Adipose tissue (tissue), 3 donors: ENCODE measurements around the gene CNOT4. TPM values are rescaled to one million over a fixed set of nuclear protein-coding genes. Genes with fewer than 3 reads are reported as not detected.

Experiments
- H3K27ac ChIP-seq: one replicate; pipeline ENCODE4 v1.5.1; 2013; ENCODE audit warnings: low read depth, low read length
- WGBS, 3 donors: extraction: QIAGEN DNeasy Blood & Tissue Kit; methylation state at CpG; one replicate each; pipeline ENCODE4 v1.1.7; 2013; 5-methylcytosine and 5-hydroxymethylcytosine counted together
- polyA plus RNA-seq, 3 donors: library from polyadenylated mRNA; stranded (reverse); fragments of 200-250 nt; gene quantifications; one replicate each; pipeline ENCODE4 v1.2.3, GENCODE V29; 2013
- donor health status: healthy with polysubstance abuse.
- donor health status: Bipolar disorder and iron deficiency.
- donor health status: healthy.

The CNOT4 gene
- polyA plus RNA-seq: 1 to 10 TPM; 3.8 to 7.6 (median 6.7) TPM

- WGBS, 3 donors: 0 to 1% (median 0%) methylated on average over 53 to 55 of the region's 55 CpGs
- peak within 1 kb of the TSS; percentile 38 for H3K27ac ChIP-seq
These were observed at the start of gene CNOT4 for GRCh38 chr7:135509839-135510591. CNOT4 (minus strand) TSS chr7:135510102; CDS start chr7:135438331, 71,771 bp downstream.

DNA sequence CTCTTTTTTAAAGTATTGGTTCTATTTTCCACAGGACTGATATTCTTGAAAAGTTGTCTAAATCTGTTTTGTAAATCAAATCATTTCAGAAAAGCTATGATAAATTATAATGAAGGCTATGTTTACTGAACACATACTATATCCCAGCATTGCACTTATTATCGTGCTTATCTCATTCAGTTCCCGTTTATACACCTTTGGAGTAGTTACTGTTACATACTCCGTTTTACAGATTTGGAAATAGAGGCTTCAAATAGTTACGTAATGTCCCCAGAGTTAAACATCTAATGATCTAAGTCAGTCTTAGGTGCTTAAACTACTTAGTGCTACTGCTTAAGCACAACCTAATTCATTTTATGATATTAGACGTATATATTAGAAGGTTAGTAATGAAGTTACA, 49.0 kb upstream of the CNOT4 start:
- H3K27ac ChIP-seq: no peak overlapping the region
- 44 to 51% (median 48%) methylated on average over 5 of the region's 5 CpGs for WGBS, 3 donors

DNA sequence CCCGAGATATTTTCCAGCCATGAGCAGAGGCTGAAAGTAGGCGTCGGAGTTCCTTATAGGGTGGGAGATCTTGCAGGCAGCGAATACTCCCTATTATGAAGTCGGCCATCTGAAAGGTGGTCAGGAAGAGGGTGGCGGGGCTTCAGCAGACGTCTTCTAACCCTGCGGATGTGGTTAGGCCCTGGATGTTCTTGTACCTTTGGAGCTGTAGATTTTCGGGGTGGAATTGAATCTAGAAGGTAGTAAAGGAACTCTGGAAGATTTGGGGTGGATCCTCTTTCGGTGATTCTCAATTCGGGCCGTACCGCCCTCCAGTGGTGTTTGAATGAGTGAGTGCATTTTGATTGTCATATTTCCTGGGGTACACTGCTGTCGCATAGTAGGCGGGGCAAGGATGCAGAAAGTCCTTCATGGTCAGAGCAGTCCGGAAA, 48.5 kb upstream of the CNOT4 start:
- peak overlapping the region; percentile 94 for H3K27ac ChIP-seq
- WGBS, 3 donors: 0 to 1% (median 0%) methylated on average over 16 of the region's 16 CpGs

DNA sequence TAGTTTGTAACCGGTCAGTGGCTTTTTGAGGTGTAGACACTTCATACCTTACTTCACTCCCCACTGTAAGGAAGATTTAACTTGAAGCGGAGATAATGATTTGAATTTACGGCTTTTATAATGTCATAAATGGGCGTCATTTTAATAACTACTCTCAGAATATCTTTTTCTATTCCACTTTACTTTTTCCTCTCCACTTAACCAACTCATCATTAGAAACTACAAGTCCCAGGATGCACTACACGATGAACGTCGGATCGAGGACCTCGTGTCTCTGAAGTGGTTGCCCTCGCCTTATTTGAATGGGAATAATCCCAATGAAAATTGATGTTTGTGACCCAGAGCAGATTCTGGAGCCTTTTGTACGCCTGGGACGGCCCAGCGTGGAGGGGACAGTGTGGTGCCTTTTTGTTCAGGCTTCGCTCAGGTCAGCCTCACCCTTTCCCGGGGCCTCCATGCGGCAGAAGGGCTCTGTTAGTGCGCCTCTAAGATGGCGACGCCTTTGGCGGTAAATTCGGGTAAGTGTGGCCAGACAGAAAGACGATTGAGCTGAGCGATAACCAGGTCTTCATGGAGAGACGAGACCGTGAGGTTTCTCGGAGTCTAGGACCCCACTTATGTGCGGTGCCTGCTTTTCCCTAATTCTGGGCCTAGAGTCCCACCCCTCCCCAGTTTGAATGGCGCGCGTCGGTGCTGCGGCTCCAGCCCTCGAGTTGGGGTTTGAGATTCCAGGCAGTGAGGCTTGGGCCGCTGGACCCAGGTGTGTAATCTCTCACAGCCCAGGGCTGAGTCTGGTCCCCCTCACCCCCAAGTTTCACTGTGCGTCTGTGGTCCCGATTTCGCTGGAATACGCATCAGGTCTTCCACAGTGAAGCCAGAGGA, 47.8 kb upstream of the CNOT4 start, which contains the start of gene NUP205:
Gene NUP205 (plus strand): TSS at position 463 of the 882 bp plus-strand sequence. CDS start 28 bp downstream, at position 491.
- peak within 1 kb of the TSS; percentile 94 for H3K27ac ChIP-seq
- WGBS, 3 donors: 3% methylated on average over 38 of the region's 38 CpGs

GRCh38 chr7:135553346-135553745, 43.4 kb upstream of the CNOT4 start:
- 80 to 87% (median 84%) methylated on average over 3 of the region's 3 CpGs for WGBS, 3 donors
- no peak overlapping the region for H3K27ac ChIP-seq

DNA sequence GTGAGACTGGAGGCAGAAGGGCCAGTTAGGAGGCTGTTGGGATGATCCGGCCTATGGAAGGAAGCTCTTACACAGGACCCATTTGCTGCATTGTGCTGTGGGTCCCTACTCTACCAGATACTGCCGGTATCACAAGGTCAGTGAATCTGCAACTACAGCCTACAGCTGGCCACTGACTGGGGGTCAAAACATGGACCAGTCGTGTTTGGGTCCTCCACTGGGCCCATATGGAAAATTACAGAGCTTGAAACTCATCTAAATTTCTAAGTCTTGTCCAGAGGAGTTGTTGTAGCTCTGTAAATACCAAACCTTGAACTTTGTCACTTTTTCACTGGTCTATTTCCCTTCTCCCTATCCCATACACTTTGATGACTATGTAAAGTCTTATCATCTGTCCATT, 42.2 kb upstream of the CNOT4 start:
- 53 to 75% (median 59%) methylated on average over 3 of the region's 3 CpGs for WGBS, 3 donors
- no peak overlapping the region for H3K27ac ChIP-seq

GRCh38 chr7:135550196-135550595, 40.3 kb upstream of the CNOT4 start:
- WGBS, 3 donors: 66 to 80% (median 75%) methylated on average over 7 of the region's 7 CpGs
- no peak overlapping the region for H3K27ac ChIP-seq

DNA sequence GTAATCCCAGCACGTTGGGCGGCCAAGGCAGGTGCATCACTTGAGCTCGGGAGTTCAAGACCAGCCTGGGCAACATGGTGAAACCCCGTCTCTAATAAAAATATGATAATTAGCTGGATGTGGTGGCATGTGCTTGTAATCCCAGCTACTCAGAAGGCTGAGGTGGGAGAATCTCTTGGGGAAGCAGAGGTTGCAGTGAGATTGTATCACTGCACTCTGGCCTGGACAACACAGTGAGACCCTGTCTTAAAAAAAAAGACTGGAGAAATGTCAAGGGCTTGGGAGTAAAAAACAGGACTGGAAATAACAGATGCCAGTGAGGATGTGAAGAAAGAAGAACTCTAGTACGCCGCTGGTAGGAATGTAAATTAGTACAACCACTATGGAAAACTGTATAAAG, 31.1 kb upstream of the CNOT4 start:
- 92 to 95% (median 94%) methylated on average over 6 of the region's 6 CpGs for WGBS, 3 donors
- no peak overlapping the region for H3K27ac ChIP-seq

DNA sequence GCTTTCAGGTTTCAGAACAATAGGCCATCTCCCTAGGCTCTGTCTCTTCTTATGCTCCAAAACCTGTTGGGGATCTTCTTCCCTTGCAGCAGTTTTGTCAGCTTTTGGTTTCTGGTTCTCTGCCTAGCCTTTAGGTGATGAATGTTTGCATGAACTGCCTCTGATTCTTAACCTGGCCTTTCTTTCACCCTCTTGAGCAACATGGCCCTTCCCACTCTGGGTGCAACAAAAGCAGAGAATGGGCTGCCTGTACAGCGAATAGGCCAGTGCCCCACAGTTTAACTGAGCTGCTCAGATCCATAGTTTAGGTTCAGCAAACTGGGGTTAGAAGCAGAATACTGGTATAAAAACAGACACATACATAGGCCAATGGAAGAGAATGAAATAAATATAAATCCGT, 29.7 kb upstream of the CNOT4 start:
- no peak overlapping the region for H3K27ac ChIP-seq
- WGBS, 3 donors: 88 to 93% (median 93%) methylated on average over 2 of the region's 2 CpGs

DNA sequence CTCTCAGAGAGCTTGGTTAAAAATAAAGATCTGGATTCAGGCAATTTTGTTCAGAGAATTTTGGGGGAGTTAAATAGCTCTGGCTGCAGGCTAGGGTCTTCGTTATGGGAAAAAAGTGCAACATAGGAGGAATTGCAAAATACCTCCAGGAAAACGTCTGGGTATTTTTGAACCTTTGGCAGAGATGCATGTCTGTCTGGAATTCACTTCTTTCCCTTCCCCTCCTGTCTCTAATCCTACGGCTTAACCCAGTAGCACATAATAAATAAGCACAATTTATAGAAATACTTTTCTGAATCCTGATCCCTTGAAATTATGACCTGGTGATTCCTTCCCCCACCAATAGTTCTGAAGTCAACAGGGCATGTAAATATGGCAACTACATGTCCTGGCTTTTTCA, 28.5 kb upstream of the CNOT4 start:
- H3K27ac ChIP-seq: no peak overlapping the region
- WGBS, 3 donors: 28 to 40% (median 32%) methylated on average over 3 of the region's 3 CpGs

- no peak overlapping the region for H3K27ac ChIP-seq
These were observed 28.0 kb upstream of the CNOT4 start for GRCh38 chr7:135537905-135538304.

DNA sequence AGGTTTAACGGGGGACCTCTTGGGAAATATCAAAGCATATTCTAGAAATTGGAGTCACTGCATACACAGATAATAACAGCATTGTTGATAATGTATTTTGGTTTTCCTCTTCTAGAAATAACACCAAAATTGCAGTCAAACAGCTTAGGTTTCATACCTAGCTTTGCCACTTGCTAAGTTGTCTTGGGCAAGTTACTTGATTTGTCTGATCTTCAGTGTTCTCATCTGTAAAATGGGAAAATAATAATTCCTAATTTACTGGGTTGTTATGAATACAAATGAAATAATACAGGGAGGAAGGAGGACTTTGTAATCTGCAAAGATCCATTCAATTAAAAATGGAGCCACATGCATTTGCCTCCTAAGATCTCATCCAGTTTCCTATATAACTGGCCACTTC, 27.6 kb upstream of the CNOT4 start:
- 86 to 91% (median 89%) methylated on average over 1 of the region's 1 CpG for WGBS, 3 donors

GRCh38 chr7:135536150-135536549, 26.2 kb upstream of the CNOT4 start:
- H3K27ac ChIP-seq: no peak overlapping the region
- 48 to 67% (median 53%) methylated on average over 7 of the region's 7 CpGs for WGBS, 3 donors

More for the DNA sequence above, 27.6 kb upstream of the CNOT4 start:
- no peak overlapping the region for H3K27ac ChIP-seq

DNA sequence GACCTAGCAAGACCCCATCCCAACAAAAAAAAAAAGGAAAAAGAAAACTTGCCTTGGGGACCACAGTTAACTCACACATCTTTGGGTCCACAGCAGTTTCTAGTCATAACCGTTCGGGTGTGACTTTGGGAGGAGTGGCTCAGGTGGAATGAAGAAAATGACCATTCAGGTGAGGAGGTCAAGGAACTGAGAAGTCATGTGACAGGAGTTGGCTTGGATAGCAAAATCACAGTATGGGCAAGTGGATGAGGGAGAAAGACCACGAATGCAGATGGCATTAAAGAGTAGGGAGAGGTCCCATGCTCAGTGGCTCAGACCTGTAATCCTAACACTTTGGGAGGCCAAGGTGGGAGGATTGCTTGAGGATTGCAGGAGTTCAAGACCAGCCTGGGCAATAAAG, 17.1 kb upstream of the CNOT4 start:
- H3K27ac ChIP-seq: no peak overlapping the region
- WGBS, 3 donors: 75 to 88% (median 81%) methylated on average over 3 of the region's 3 CpGs

DNA sequence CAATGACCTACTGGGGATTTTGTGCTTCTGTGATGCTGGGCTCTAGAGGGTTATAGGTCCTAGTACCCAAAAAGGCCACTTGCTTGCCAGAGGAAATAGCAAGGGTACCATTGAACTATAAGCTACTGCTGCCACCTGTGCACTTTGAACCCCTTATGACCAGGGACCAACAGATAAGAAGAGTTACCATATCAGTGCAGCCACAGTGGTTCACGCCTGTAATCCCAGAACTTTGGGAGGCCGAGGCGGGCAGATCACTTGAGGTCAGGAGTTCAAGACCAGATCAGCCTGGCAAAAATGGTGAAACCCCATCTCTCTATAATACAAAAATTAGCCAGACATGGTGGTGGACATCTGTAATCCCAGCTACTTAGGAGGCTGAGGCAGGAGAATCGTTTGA, 15.5 kb upstream of the CNOT4 start:
- 83 to 94% (median 89%) methylated on average over 4 of the region's 4 CpGs for WGBS, 3 donors
- no peak overlapping the region for H3K27ac ChIP-seq

- H3K27ac ChIP-seq: no peak overlapping the region
- 85 to 95% (median 94%) methylated on average over 1 of the region's 1 CpG for WGBS, 3 donors
These were observed 13.2 kb upstream of the CNOT4 start for GRCh38 chr7:135523146-135523545.

- no peak overlapping the region for H3K27ac ChIP-seq
- 85 to 90% (median 87%) methylated on average over 6 of the region's 6 CpGs for WGBS, 3 donors
These were observed 12.6 kb upstream of the CNOT4 start for GRCh38 chr7:135522509-135522908.

- no peak overlapping the region for H3K27ac ChIP-seq
- 85 to 93% (median 87%) methylated on average over 4 of the region's 4 CpGs for whole genome bisulfite sequencing, 3 donors
These were observed 10.0 kb upstream of the CNOT4 start for GRCh38 chr7:135519871-135520270.

GRCh38 chr7:135519233-135519688, 9.4 kb upstream of the CNOT4 start:
- H3K27ac ChIP-seq: no peak overlapping the region
